HEK293 (cell line): ENCODE measurements around the gene TAL1.

Experiments
- CTCF ChIA-PET: fragments of 350-600 bp; formaldehyde crosslinking; extraction: SDS; loops from one replicate; lab custom pipeline; 2021; ENCODE audit warnings: antibody characterized with exemption; lab: Yijun Ruan, JAX
- POLR2A ChIA-PET: fragments of 300-600 bp; formaldehyde crosslinking; extraction: SDS; loops from one replicate; lab custom pipeline; 2020; ENCODE audit warnings: antibody characterized with exemption, inconsistent platforms; lab: Yijun Ruan, JAX
- H3K27ac ChIP-seq: fragments of 200-500 bp; sonication (Bioruptor generic); 2 replicates; pipeline ENCODE4 v1.5.1; 2014; ENCODE audit warnings: low read depth, low read length, control low read depth, inconsistent platforms; ENCODE audit errors: extremely low read depth
- H3K36me3 ChIP-seq, 2 experiments: fragments of 200-500 bp in 1 of 2; sonication (Bioruptor generic) in 1 of 2; 1 replicate in 1 of 2; 2 replicates in 1 of 2; pipeline ENCODE4 v1.5.1; 2014 to 2017; ENCODE audit warnings: inconsistent platforms in 2 of 2, low read length in 2 of 2; ENCODE audit not compliant: control insufficient read depth in 2 of 2, insufficient read depth in 1 of 2
- H3K4me1 ChIP-seq: fragments of 200-500 bp; sonication (Bioruptor generic); 2 replicates; pipeline ENCODE4 v1.5.1; 2014; ENCODE audit warnings: mild to moderate bottlenecking, low read length, inconsistent platforms; ENCODE audit not compliant: control insufficient read depth, insufficient read depth
- H3K4me3 ChIP-seq: 2 replicates; pipeline ENCODE4 v1.5.1; 2011; ENCODE audit warnings: low read depth, mild to moderate bottlenecking, control low read depth, low read length, moderate library complexity
- H3K9me3 ChIP-seq: fragments of 200-500 bp; sonication (Bioruptor generic); 2 replicates; pipeline ENCODE4 v1.5.1; 2014; ENCODE audit warnings: low read depth, low read length, inconsistent platforms; ENCODE audit not compliant: control insufficient read depth, insufficient read depth
- EGR2 ChIP-seq: fragments of 450-650 bp; formaldehyde crosslinking; IDR thresholded peaks from 2 replicates; pipeline ENCODE4 v1.5.1; 2016; ENCODE audit warnings: low read depth, missing biosample characterization, missing genetic modification characterization
- KLF1 ChIP-seq: fragments of 450-650 bp; formaldehyde crosslinking; IDR thresholded peaks from 2 replicates; pipeline ENCODE4 v1.5.1; 2016; ENCODE audit warnings: missing biosample characterization, missing genetic modification characterization
- KLF17 ChIP-seq: fragments of 450-650 bp; formaldehyde crosslinking; IDR thresholded peaks from 2 replicates; pipeline ENCODE4 v1.5.1; 2016; ENCODE audit warnings: missing biosample characterization, missing genetic modification characterization
- KLF7 ChIP-seq: fragments of 450-650 bp; formaldehyde crosslinking; IDR thresholded peaks from 2 replicates; pipeline ENCODE4 v1.5.1; 2016; ENCODE audit warnings: missing biosample characterization, missing genetic modification characterization, borderline replicate concordance
- KLF9 ChIP-seq: fragments of 450-650 bp; formaldehyde crosslinking; IDR thresholded peaks from 2 replicates; pipeline ENCODE4 v1.5.1; 2016; ENCODE audit warnings: missing biosample characterization, missing genetic modification characterization, low read depth
- SCRT2 ChIP-seq: fragments of 450-650 bp; formaldehyde crosslinking; IDR thresholded peaks from 2 replicates; pipeline ENCODE4 v1.5.1; 2016; ENCODE audit warnings: missing biosample characterization, missing genetic modification characterization
- YY2 ChIP-seq: fragments of 450-650 bp; formaldehyde crosslinking; IDR thresholded peaks from 2 replicates; pipeline ENCODE4 v1.5.1; 2016; ENCODE audit warnings: missing biosample characterization, missing genetic modification characterization
- ZBTB20 ChIP-seq: fragments of 450-650 bp; formaldehyde crosslinking; IDR thresholded peaks from 2 replicates; pipeline ENCODE4 v1.5.1; 2016; ENCODE audit warnings: missing biosample characterization, missing genetic modification characterization
- ZBTB26 ChIP-seq: fragments of 450-650 bp; formaldehyde crosslinking; optimal IDR thresholded peaks from 2 replicates; pipeline ENCODE3; 2016; ENCODE audit warnings: missing biosample characterization, mild to moderate bottlenecking, missing genetic modification characterization
- ZFHX2 ChIP-seq: fragments of 450-650 bp; formaldehyde crosslinking; conservative IDR thresholded peaks from 2 replicates; pipeline ENCODE4 v1.5.1; 2016; ENCODE audit warnings: missing biosample characterization, missing genetic modification characterization
- ZFP69B ChIP-seq: fragments of 450-650 bp; formaldehyde crosslinking; IDR thresholded peaks from 2 replicates; pipeline ENCODE4 v1.5.1; 2016; ENCODE audit warnings: missing biosample characterization, missing genetic modification characterization
- ZNF138 ChIP-seq: fragments of 450-650 bp; formaldehyde crosslinking; IDR thresholded peaks from 2 replicates; pipeline ENCODE4 v1.5.1; 2016; ENCODE audit warnings: missing biosample characterization, missing genetic modification characterization, borderline replicate concordance
- ZNF488 ChIP-seq: fragments of 450-650 bp; formaldehyde crosslinking; IDR thresholded peaks from 2 replicates; pipeline ENCODE4 v1.5.1; 2016; ENCODE audit warnings: missing biosample characterization, missing genetic modification characterization
- ZNF776 ChIP-seq: fragments of 450-650 bp; formaldehyde crosslinking; IDR thresholded peaks from 2 replicates; pipeline ENCODE4 v1.5.0; 2017; ENCODE audit warnings: missing biosample characterization, missing genetic modification characterization, borderline replicate concordance
- ZNF792 ChIP-seq: fragments of 450-650 bp; formaldehyde crosslinking; IDR thresholded peaks from 2 replicates; pipeline ENCODE4 v1.5.1; 2016; ENCODE audit warnings: missing biosample characterization, missing genetic modification characterization
- TF ChIP-seq, protein P1 (sequence below): fragments of 450-650 bp; formaldehyde crosslinking; IDR thresholded peaks from 2 replicates; pipeline ENCODE4 v1.5.1; 2016; ENCODE audit warnings: missing biosample characterization, missing genetic modification characterization
- TF ChIP-seq, protein P2 (sequence below): fragments of 450-650 bp; formaldehyde crosslinking; IDR thresholded peaks from 2 replicates; pipeline ENCODE4; 2016; ENCODE audit warnings: missing biosample characterization, missing genetic modification characterization

Gene TAL1

DNA sequence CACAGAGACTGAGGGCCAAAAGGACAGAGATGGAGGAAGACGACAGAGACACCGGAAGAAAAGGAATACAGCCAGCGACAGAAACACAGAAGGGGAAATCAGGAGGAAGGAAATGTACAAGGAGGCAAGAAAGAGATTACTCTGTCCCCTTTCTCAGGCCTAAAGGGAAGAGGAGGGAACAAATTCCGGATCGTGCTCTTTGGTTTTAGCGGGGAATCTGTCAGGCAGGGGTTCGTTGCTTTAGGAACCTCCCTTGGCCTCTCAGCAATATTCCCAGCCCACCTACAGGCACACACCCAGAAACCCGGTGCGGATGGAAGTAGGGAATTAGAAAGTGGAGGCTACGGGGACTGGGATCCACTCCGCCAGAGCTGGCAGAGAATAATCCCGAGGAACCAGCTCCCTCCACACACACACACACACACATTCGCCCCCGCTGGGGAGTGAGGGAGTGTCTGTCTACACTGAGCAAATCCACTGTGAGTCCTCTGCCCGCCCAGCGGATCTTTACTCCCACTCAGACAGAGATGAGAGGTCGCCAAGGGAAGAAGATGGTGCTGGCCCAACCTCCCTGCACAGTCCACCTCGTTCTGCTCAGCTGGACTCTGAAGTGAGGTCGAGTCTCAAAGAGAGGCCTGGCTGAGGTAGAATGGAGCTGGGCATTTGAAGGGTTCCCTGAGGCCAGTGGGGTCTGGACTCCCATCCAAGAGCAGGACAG, 5.7 kb downstream of the TAL1 start:
- ChIA-PET CTCF (interaction anchor here (2.2 kb wide), 1 partner anchor 33 kb away, joined by 9 read pairs; no protein-coding TSS in a partner anchor), POLR2A (no interaction called here)
- no peaks in the 10 kb centered on the region for H3K36me3 ChIP-seq
- H3K4me1 ChIP-seq, result no peaks in the 10 kb centered on the region
- H3K4me3 ChIP-seq, result no peak overlapping the region
- TF ChIP-seq EGR2 (tag by site-specific recombination), result 0 out of 2 replicates have a peak, but pooled peaks have one; percentile 30
- no peak for TF ChIP-seq ZNF488 (tag by site-specific recombination)
- TF ChIP-seq ZFHX2 (tag by site-specific recombination), result peak; percentile 29; the same call in 1 of the 2 replicates
- no peak for TF ChIP-seq ZNF776 (tag by site-specific recombination)
- TF ChIP-seq, protein P1, sequence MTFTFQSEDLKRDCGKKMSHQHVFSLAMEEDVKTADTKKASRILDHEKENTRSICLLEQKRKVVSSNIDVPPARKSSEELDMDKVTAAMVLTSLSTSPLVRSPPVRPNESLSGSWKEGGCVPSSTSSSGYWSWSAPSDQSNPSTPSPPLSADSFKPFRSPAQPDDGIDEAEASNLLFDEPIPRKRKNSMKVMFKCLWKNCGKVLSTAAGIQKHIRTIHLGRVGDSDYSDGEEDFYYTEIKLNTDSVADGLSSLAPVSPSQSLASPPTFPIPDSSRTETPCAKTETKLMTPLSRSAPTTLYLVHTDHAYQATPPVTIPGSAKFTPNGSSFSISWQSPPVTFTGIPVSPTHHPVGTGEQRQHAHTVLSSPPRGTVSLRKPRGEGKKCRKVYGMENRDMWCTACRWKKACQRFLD, result no peak
- TF ChIP-seq KLF7 (tag by site-specific recombination), result no peak
- no peak for TF ChIP-seq KLF17 (tag by site-specific recombination)
- no peak for TF ChIP-seq ZBTB20
- no peak for TF ChIP-seq KLF9 (tag by site-specific recombination)
- TF ChIP-seq ZNF792, result no peak
- no peak for TF ChIP-seq SCRT2 (tag by site-specific recombination)
- TF ChIP-seq, protein P2, sequence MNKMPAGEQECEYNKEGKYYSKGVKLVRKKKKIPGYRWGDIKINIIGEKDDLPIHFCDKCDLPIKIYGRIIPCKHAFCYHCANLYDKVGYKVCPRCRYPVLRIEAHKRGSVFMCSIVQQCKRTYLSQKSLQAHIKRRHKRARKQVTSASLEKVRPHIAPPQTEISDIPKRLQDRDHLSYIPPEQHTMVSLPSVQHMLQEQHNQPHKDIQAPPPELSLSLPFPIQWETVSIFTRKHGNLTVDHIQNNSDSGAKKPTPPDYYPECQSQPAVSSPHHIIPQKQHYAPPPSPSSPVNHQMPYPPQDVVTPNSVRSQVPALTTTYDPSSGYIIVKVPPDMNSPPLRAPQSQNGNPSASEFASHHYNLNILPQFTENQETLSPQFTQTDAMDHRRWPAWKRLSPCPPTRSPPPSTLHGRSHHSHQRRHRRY (tag by site-specific recombination), result no peak
- H3K27ac ChIP-seq, result no peak overlapping the region
- no peaks in the 10 kb centered on the region for H3K9me3 ChIP-seq

DNA sequence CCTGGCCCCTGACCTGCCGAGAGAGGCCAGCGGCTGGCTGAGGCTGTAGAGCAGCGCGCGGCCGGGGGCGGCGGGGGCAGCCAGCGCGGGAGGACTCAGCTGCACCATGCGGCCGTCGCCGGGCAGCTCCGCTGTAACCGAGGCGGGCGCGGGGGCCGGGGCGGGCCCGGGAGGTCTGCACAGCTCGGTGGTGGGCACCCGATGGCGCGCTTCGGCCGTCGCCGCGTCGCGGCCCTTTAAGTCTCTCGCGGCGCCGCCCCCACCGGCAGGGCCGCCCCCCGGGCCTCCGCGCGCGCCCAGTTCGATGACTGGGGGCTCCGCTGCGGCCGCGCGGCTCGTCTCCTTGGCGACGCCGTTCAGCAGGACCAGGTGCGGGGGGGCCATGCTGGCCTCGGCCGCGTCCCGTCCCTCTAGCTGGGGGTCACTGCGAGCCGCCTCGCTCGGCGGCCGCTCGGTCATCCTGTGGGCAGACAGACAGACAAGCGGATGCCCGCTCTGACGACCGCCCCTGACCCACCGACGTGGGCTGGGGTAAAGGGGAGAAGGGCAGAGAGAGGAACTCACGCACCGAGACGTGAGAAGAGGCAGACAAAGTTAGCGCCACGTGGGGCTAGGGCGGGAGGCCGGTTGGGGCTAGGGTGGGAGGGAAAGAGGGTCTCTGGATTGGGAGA, 6.5 kb downstream of the TAL1 start:
- Histone ChIP-seq H3K4me3 (peak overlapping the region; percentile 1; the same call in 1 of the 2 replicates), H3K4me1 (no peaks in the 10 kb centered on the region), H3K36me3 (no peaks in the 10 kb centered on the region), H3K27ac (no peak overlapping the region; the same call in 1 of the 2 replicates), H3K9me3 (no peaks in the 10 kb centered on the region)
- ChIA-PET POLR2A (no interaction called here), CTCF (no interaction called here)
- TF ChIP-seq YY2 (tag by site-specific recombination) (no peak), ZNF138 (tag by site-specific recombination) (no peak), ZBTB26 (tag by site-specific recombination) (peak; percentile 19), ZFP69B (tag by site-specific recombination) (no peak), KLF1 (tag by site-specific recombination) (no peak)
- TF ChIP-seq, all 188 proteins: peak for 1
